KMS-11 (cell line): Measurements from ENCODE around the gene IPO4.

Experiments used
- H2AFZ ChIP-seq: fragments of 200-600 bp; sonication (generic); 2 replicates; pipeline ENCODE4 v1.6.1; 2016; ENCODE audit warnings: antibody characterized with exemption, mixed run types, low read depth
- H3K27ac ChIP-seq: fragments of 200-600 bp; sonication (generic); 2 replicates; pipeline ENCODE4 v1.6.1; 2016; ENCODE audit warnings: mild to moderate bottlenecking, mixed run types
- H3K27me3 ChIP-seq: fragments of 200-600 bp; sonication (generic); 2 replicates; pipeline ENCODE4 v1.6.1; 2017; ENCODE audit warnings: mild to moderate bottlenecking, low read depth, mixed run types, moderate library complexity; ENCODE audit not compliant: insufficient read depth
- H3K36me3 ChIP-seq: fragments of 200-600 bp; sonication (generic); 2 replicates; pipeline ENCODE4 v1.6.1; 2017; ENCODE audit warnings: mild to moderate bottlenecking, mixed run types; ENCODE audit not compliant: insufficient read depth
- H3K4me1 ChIP-seq: fragments of 200-600 bp; sonication (generic); 2 replicates; pipeline ENCODE4 v1.6.1; 2016; ENCODE audit warnings: mild to moderate bottlenecking, low read depth, mixed run types; ENCODE audit not compliant: poor library complexity, severe bottlenecking
- H3K4me2 ChIP-seq: fragments of 200-600 bp; sonication (generic); 2 replicates; pipeline ENCODE4 v1.7.0; 2016; ENCODE audit warnings: mild to moderate bottlenecking, mixed run types
- H3K4me3 ChIP-seq: fragments of 200-600 bp; sonication (generic); IDR thresholded peaks from 2 replicates; pipeline ENCODE4 v1.6.1; 2017; ENCODE audit warnings: low read depth, low read length, mixed read lengths; ENCODE audit not compliant: insufficient read depth
- H3K79me2 ChIP-seq: fragments of 200-600 bp; sonication (generic); 2 replicates; pipeline ENCODE4 v1.6.1; 2016; ENCODE audit warnings: low read depth, mixed run types; ENCODE audit not compliant: insufficient read depth
- H3K9ac ChIP-seq: fragments of 200-600 bp; sonication (generic); 2 replicates; pipeline ENCODE4 v1.6.1; 2016; ENCODE audit warnings: mild to moderate bottlenecking, mixed run types
- H4K20me1 ChIP-seq: fragments of 200-600 bp; sonication (generic); 2 replicates; pipeline ENCODE4 v1.6.1; 2016; ENCODE audit warnings: mild to moderate bottlenecking, mixed run types; ENCODE audit not compliant: insufficient read depth
- CTCF ChIP-seq: fragments of 200-600 bp; sonication (generic); conservative IDR thresholded peaks from 2 replicates; pipeline ENCODE4 v1.6.1; 2017; ENCODE audit warnings: low read depth, mild to moderate bottlenecking, antibody characterized with exemption, low read length, moderate library complexity, mixed read lengths

Gene IPO4

GRCh38 chr14:24172261-24172860 is 16.3 kb downstream of the IPO4 start:
- H3K36me3 ChIP-seq = no peaks in the 10 kb centered on the region
- no peak overlapping the region for H3K4me3 ChIP-seq
- peaks cover 6% of the 10 kb centered on the region for H3K4me1 ChIP-seq
- no peaks in the 10 kb centered on the region for H3K27me3 ChIP-seq
- no peak overlapping the region for H3K27ac ChIP-seq
- no peak for TF ChIP-seq CTCF
- H3K4me2 ChIP-seq = no peak overlapping the region
- H3K9ac ChIP-seq = no peak overlapping the region
- no peaks in the 10 kb centered on the region for H3K79me2 ChIP-seq
- no peak overlapping the region for H2AFZ ChIP-seq
- H4K20me1 ChIP-seq = no peaks in the 10 kb centered on the region

- no peak within 1 kb of the TSS for H3K4me3 ChIP-seq
- no peaks in the 10 kb centered on the region for H3K27me3 ChIP-seq
- no peak within 1 kb of the TSS for H2AFZ ChIP-seq
- no peaks in the 10 kb centered on the region for H3K36me3 ChIP-seq
- no peaks in the 10 kb centered on the region for H3K79me2 ChIP-seq
- H3K4me1 ChIP-seq = peaks cover 8% of the 10 kb centered on the region
- no peaks in the 10 kb centered on the region for H4K20me1 ChIP-seq
- no peak for TF ChIP-seq CTCF
- no peak within 1 kb of the TSS for H3K27ac ChIP-seq
- H3K9ac ChIP-seq = no peak within 1 kb of the TSS
- H3K4me2 ChIP-seq = no peak within 1 kb of the TSS
These were observed 17.0 kb downstream of the IPO4 start, which contains the start of gene REC8 for GRCh38 chr14:24171422-24172260. Gene REC8 (plus strand): TSS chr14:24172080. CDS start chr14:24172553, 473 bp downstream.

- H3K9ac ChIP-seq = no peak overlapping the region
- no peak overlapping the region for H3K4me2 ChIP-seq
- H3K36me3 ChIP-seq = no peaks in the 10 kb centered on the region
- H2AFZ ChIP-seq = no peak overlapping the region
- H3K79me2 ChIP-seq = no peaks in the 10 kb centered on the region
- no peaks in the 10 kb centered on the region for H4K20me1 ChIP-seq
- H3K27me3 ChIP-seq = no peaks in the 10 kb centered on the region
- H3K4me1 ChIP-seq = peaks cover 8% of the 10 kb centered on the region
- no peak overlapping the region for H3K4me3 ChIP-seq
- no peak for TF ChIP-seq CTCF
- no peak overlapping the region for H3K27ac ChIP-seq
These were observed 21.0 kb downstream of the IPO4 start for GRCh38 chr14:24167469-24168114.

- no peak overlapping the region for H3K4me3 ChIP-seq
- H3K36me3 ChIP-seq = no peaks in the 10 kb centered on the region
- no peak for TF ChIP-seq CTCF
- no peak overlapping the region for H3K4me2 ChIP-seq
- no peaks in the 10 kb centered on the region for H3K79me2 ChIP-seq
- H3K27me3 ChIP-seq = no peaks in the 10 kb centered on the region
- no peak overlapping the region for H2AFZ ChIP-seq
- peaks cover 17% of the 10 kb centered on the region for H3K4me1 ChIP-seq
- no peak overlapping the region for H3K9ac ChIP-seq
- H4K20me1 ChIP-seq = no peaks in the 10 kb centered on the region
- no peak overlapping the region for H3K27ac ChIP-seq
These were observed 22.8 kb downstream of the IPO4 start for GRCh38 chr14:24165785-24166184.
